Skeletal muscle tissue (tissue), 4 donors: ENCODE results near the gene KCNJ9. TPM values are rescaled to one million over a fixed set of nuclear protein-coding genes. Genes with fewer than 3 reads are reported as not detected.
"Not testable (repeated sequence)": the region's sequence is repeated elsewhere in the genome, so short reads cannot be mapped to it uniquely, and the experiment has no call there.

Experiments used
- H3K27ac ChIP-seq: one replicate; pipeline ENCODE4 v1.7.0; 2013; ENCODE audit warnings: mild to moderate bottlenecking, low read depth, low read length, inconsistent platforms
- H3K27me3 ChIP-seq, 3 donors: one replicate each; pipeline ENCODE4 v1.7.0; 2013; ENCODE audit warnings: low read length in 3 of 3; ENCODE audit not compliant: control insufficient read depth in 3 of 3, insufficient read depth in 3 of 3
- H3K36me3 ChIP-seq, 3 donors: one replicate each; pipeline ENCODE4 v1.7.0; 2013; ENCODE audit warnings: low read length in 3 of 3; ENCODE audit not compliant: control insufficient read depth in 3 of 3, insufficient read depth in 3 of 3
- H3K4me1 ChIP-seq, 3 donors: one replicate each; pipeline ENCODE4 v1.7.0; 2013; ENCODE audit warnings: low read length in 3 of 3, mild to moderate bottlenecking in 3 of 3; ENCODE audit not compliant: control insufficient read depth in 3 of 3, insufficient read depth in 3 of 3
- H3K4me3 ChIP-seq, 3 donors: one replicate each; pipeline ENCODE4 v1.7.0; 2013; ENCODE audit warnings: low read length in 3 of 3
- H3K9ac ChIP-seq, 3 donors: one replicate each; pipeline ENCODE4 v1.7.0; 2013; ENCODE audit warnings: low read length in 3 of 3, mild to moderate bottlenecking in 3 of 3, moderate library complexity in 2 of 3, low read depth in 1 of 3
- H3K9me3 ChIP-seq, 3 donors: one replicate each; pipeline ENCODE4 v1.7.0; 2013; ENCODE audit warnings: low read length in 3 of 3; ENCODE audit not compliant: control insufficient read depth in 3 of 3
- total RNA-seq: library from RNA; depleted of rRNA; stranded (reverse); fragments of >200 nt; gene quantifications from one replicate; pipeline ENCODE4 v1.2.3, GENCODE V29; 2014
- donor health status: Osteomylitis.

Gene KCNJ9
- total RNA-seq, 1 donor from 2014 or later: not detected

GRCh38 chr1:160050182-160050581 is 31.2 kb upstream of the KCNJ9 start:
- H3K27ac ChIP-seq, H3K4me3 ChIP-seq, H3K36me3 ChIP-seq, H3K4me1 ChIP-seq, H3K9ac ChIP-seq, H3K9me3 ChIP-seq: not testable (repeated sequence)
- H3K27me3 ChIP-seq: peaks cover 2 to 16% (median 13%) of the 10 kb centered on the region in 3 donors

- peaks cover 2 to 16% (median 13%) of the 10 kb centered on the region in 3 donors for H3K27me3 ChIP-seq
- H3K9me3 ChIP-seq: no peaks in the 10 kb centered on the region
- no peaks in the 10 kb centered on the region for H3K4me1 ChIP-seq
- no peaks in the 10 kb centered on the region for H3K36me3 ChIP-seq
- H3K4me3 ChIP-seq: no peak overlapping the region
- H3K27ac ChIP-seq: no peak overlapping the region
- H3K9ac ChIP-seq: no peak overlapping the region
These were observed 30.7 kb upstream of the KCNJ9 start for GRCh38 chr1:160050619-160051018.

DNA sequence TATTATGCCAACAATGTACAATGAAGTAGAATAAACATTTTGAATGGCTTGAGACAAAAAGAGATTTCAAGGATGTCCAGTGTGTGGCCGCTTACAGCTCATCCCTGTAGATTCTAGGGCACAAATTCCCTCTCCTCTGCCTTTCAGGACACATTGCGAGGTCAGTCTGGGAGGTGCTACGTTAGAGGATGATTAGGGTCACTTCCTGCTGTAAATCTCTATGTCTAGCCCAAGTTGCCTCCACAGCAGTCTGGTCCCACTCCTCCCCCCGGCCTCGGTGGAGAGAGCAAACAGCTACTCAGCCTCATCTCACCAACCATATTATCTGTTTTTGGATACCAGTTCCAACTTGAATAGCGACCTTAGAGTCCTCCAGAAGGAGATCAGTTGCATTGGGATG is 28.4 kb upstream of the KCNJ9 start:
- Histone ChIP-seq H3K27me3 (peaks cover 8 to 12% (median 8%) of the 10 kb centered on the region in 3 donors), H3K4me3 (no peak overlapping the region), H3K36me3 (no peaks in the 10 kb centered on the region), H3K9ac (no peak overlapping the region), H3K27ac (no peak overlapping the region), H3K4me1 (no peaks in the 10 kb centered on the region), H3K9me3 (no peaks in the 10 kb centered on the region)

DNA sequence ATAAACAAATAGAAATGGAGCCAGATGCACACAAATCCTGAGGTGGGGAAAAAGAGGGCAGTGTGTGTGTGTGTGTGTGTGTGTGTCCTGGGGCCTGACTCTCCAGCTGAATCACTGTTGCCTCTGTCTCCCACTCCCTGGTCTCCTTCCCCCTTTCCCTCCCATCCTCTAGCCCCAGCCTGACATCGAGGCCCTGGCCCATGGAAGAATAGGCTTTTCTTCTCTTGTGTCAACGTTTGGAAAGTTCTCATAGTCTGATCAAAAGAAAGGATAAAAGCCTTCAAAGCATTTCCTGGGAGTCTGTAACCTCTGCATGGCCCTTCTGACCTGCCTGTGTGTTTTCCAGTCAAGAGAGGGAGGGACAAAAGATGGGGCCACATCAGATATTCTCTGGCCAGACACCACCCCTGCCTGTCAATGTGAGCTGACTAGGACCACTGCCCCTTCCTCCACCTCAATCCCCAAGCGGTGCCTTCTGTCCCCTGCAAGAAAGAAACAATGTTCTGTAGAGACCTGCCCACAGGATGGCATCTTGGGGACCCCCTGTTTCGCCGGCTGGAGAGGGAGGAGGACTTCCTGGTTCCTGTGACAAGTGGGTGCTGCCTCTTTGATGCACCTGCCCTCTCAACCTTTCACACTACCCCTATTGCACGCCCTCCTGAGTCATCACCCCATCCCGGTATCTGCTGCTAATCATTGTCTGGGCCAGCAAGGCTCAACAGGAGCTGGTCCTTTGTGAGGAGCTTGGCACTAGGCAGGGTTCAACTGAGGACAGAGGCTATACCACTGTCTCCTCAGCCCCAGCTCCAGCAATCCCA is 27.6 kb upstream of the KCNJ9 start:
- Histone ChIP-seq H3K4me3 (no peak overlapping the region), H3K9me3 (no peaks in the 10 kb centered on the region), H3K27ac (no peak overlapping the region), H3K4me1 (no peaks in the 10 kb centered on the region), H3K27me3 (peaks cover 8 to 12% (median 8%) of the 10 kb centered on the region in 3 donors), H3K9ac (no peak overlapping the region), H3K36me3 (no peaks in the 10 kb centered on the region)

DNA sequence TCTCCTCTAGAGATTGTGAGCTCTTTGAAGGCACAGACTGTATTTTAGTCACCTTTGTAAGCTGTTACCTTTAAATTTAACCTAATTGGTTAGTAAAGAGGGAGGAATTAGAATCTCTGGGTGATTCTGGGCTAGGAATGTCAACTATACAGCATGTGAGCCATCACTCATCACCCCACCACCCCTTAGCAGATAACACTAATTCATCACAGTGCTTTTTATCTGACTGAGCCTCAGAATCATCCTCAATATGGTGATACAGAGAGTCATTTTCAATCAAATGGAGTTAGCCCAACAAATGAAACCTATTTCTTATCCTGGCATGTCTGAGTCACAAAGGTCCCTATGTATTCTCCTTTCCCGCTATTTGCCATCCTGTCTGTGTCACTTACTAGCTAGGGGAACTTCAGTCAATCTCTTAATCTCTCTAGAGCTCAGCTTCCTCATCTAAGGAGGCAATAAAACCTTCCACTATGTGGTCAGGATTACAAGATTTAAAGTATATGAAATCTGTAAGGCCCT is 24.6 kb upstream of the KCNJ9 start:
- Histone ChIP-seq H3K36me3 (no peaks in the 10 kb centered on the region), H3K4me1 (no peaks in the 10 kb centered on the region), H3K27ac (no peak overlapping the region), H3K9me3 (no peaks in the 10 kb centered on the region), H3K9ac (no peak overlapping the region), H3K27me3 (peaks cover 6 to 9% (median 8%) of the 10 kb centered on the region in 3 donors), H3K4me3 (no peak overlapping the region)

DNA sequence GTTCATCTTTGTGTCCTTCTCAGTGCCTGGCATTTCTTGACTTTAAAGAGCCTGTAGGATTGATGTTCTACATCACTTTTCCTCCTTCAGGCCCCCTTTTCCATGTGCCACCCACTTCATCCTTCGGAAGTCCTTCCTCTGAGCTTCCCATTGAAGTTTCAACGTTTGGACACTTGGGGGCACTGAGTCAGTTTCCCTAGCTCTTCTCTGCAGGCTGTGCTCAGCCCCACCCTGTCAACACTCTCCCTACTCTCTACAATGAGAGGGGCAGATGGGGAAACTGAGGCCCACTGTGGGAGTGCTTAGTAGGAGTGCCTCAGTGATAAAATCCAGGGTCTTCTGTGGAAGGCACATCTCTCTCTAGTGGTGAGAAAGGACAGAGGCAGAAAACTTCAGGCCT is 23.3 kb upstream of the KCNJ9 start:
- Histone ChIP-seq H3K27me3 (peaks cover 6 to 9% (median 8%) of the 10 kb centered on the region in 3 donors), H3K9me3 (no peaks in the 10 kb centered on the region), H3K4me3 (no peak overlapping the region), H3K27ac (no peak overlapping the region), H3K36me3 (no peaks in the 10 kb centered on the region), H3K9ac (no peak overlapping the region), H3K4me1 (no peaks in the 10 kb centered on the region)

- H3K27ac ChIP-seq: no peak overlapping the region
- no peaks in the 10 kb centered on the region for H3K4me1 ChIP-seq
- no peaks in the 10 kb centered on the region for H3K36me3 ChIP-seq
- H3K4me3 ChIP-seq: no peak overlapping the region
- peaks cover 0 to 3% (median 0%) of the 10 kb centered on the region in 3 donors for H3K27me3 ChIP-seq
- H3K9me3 ChIP-seq: no peaks in the 10 kb centered on the region
- no peak overlapping the region for H3K9ac ChIP-seq
These were observed 19.7 kb upstream of the KCNJ9 start for GRCh38 chr1:160061369-160062229.

GRCh38 chr1:160062230-160062532 is 19.2 kb upstream of the KCNJ9 start:
- Histone ChIP-seq H3K36me3 (no peaks in the 10 kb centered on the region), H3K4me3 (no peak overlapping the region), H3K27me3 (peaks cover 0 to 3% (median 0%) of the 10 kb centered on the region in 3 donors), H3K27ac (no peak overlapping the region), H3K9ac (no peak overlapping the region), H3K9me3 (no peaks in the 10 kb centered on the region), H3K4me1 (no peaks in the 10 kb centered on the region)

GRCh38 chr1:160063176-160063575 is 18.2 kb upstream of the KCNJ9 start:
- Histone ChIP-seq H3K4me3 (no peak overlapping the region), H3K36me3 (no peaks in the 10 kb centered on the region), H3K4me1 (no peaks in the 10 kb centered on the region), H3K27ac (no peak overlapping the region), H3K9ac (no peak overlapping the region), H3K27me3 (no peaks in the 10 kb centered on the region), H3K9me3 (no peaks in the 10 kb centered on the region)

GRCh38 chr1:160064164-160064563 is 17.2 kb upstream of the KCNJ9 start:
- Histone ChIP-seq H3K27ac (no peak overlapping the region), H3K27me3 (no peaks in the 10 kb centered on the region), H3K4me3 (no peak overlapping the region), H3K9ac (no peak overlapping the region), H3K4me1 (no peaks in the 10 kb centered on the region), H3K36me3 (no peaks in the 10 kb centered on the region), H3K9me3 (no peaks in the 10 kb centered on the region)
